ENCODE measurements around the gene B4GALNT1. TPM values are rescaled to one million over a fixed set of nuclear protein-coding genes. Genes with fewer than 3 reads are reported as not detected.

Gene B4GALNT1
- polyA plus RNA-seq, 3 donors = not detected

DNA sequence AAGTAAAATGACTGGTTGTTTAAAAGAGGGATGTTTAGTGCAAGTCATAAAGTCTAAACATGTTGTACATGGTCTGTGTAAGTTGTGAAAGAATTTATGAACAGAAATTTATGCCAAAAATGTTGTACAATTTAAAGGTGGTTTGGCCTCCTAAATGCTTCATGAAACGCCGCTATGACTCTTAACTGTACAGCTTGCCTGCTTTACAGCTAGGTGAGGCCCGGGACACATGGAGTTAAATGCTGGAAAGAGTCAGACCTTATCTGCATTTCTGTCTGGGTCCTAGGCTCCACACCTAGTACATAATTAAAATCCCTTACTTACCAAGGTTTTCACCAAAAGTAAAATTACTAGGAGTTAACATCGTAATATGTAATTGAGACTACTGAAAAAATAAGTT lies 28.4 kb upstream of the B4GALNT1 start:
- H3K36me3 Mint-ChIP-seq = no peaks in the 10 kb centered on the region
- no peak overlapping the region for H3K4me3 Mint-ChIP-seq
- intact Hi-C loops (cut with micrococcal nuclease) = no loop called here
- Histone ChIP-seq H2AFZ (ENCODE audit: insufficient read depth, low read depth, low read length, poor library complexity, severe bottlenecking) (no peak overlapping the region), H3K4me3 (replicated peaks in 1 of 3; ENCODE audit: low read depth in 2 of 3, low read length in 3 of 3) (no peak overlapping the region), H3K4me2 (replicated peaks; ENCODE audit: extremely low read depth, low read length, poor library complexity, severe bottlenecking) (no peak overlapping the region), H3K9ac (ENCODE audit: insufficient read depth, low read length, poor library complexity, severe bottlenecking) (no peak overlapping the region), H3K36me3 (replicated peaks in 1 of 2; ENCODE audit: control insufficient read depth in 1 of 2, insufficient read depth in 2 of 2, low read length in 2 of 2) (no peaks in the 10 kb centered on the region), H3K4me1 (ENCODE audit: control insufficient read depth in 1 of 2, insufficient read depth in 2 of 2, low read length in 2 of 2) (no peaks in the 10 kb centered on the region), H3K79me2 (ENCODE audit: insufficient read depth, low read length) (no peaks in the 10 kb centered on the region), H3K27me3 (ENCODE audit: control insufficient read depth in 2 of 2, insufficient read depth in 2 of 2, low read length in 2 of 2) (no peaks in the 10 kb centered on the region), H4K20me1 (ENCODE audit: insufficient read depth, low read length) (no peaks in the 10 kb centered on the region), H3K27ac (ENCODE audit: low read depth in 1 of 2, low read length in 2 of 2) (no peak overlapping the region), H3K9me3 (replicated peaks in 1 of 2; ENCODE audit: control insufficient read depth in 1 of 2, insufficient read depth in 1 of 2, low read length in 2 of 2) (peaks cover 7 to 19% of the 10 kb centered on the region in 2 donors)
- H3K9me3 Mint-ChIP-seq = peaks cover 15 to 39% (median 31%) of the 10 kb centered on the region in 7 donors
- H3K27me3 Mint-ChIP-seq (ENCODE audit: low read depth in 3 of 3) = peaks cover 3 to 12% (median 10%) of the 10 kb centered on the region in 3 donors
- WGBS (ENCODE audit: insufficient coverage) = no CpG with 5 or more reads among the region's 4 CpGs
- TF ChIP-seq CTCF (IDR thresholded peaks at IDR 0.05) = no peak
- no peaks in the 10 kb centered on the region for H3K4me1 Mint-ChIP-seq
- DNase-seq = no peak
- no peak overlapping the region for H3K27ac Mint-ChIP-seq

GRCh38 chr12:57658890-57659289 lies 25.9 kb upstream of the B4GALNT1 start:
- Histone ChIP-seq H3K79me2 (ENCODE audit: insufficient read depth, low read length) (no peaks in the 10 kb centered on the region), H3K36me3 (replicated peaks in 1 of 2; ENCODE audit: control insufficient read depth in 1 of 2, insufficient read depth in 2 of 2, low read length in 2 of 2) (no peaks in the 10 kb centered on the region), H3K4me3 (replicated peaks in 1 of 3; ENCODE audit: low read depth in 2 of 3, low read length in 3 of 3) (no peak overlapping the region), H3K27ac (ENCODE audit: low read depth in 1 of 2, low read length in 2 of 2) (no peak overlapping the region), H3K9ac (ENCODE audit: insufficient read depth, low read length, poor library complexity, severe bottlenecking) (no peak overlapping the region), H3K27me3 (ENCODE audit: control insufficient read depth in 2 of 2, insufficient read depth in 2 of 2, low read length in 2 of 2) (no peaks in the 10 kb centered on the region), H2AFZ (ENCODE audit: insufficient read depth, low read depth, low read length, poor library complexity, severe bottlenecking) (no peak overlapping the region), H4K20me1 (ENCODE audit: insufficient read depth, low read length) (no peaks in the 10 kb centered on the region), H3K4me1 (ENCODE audit: control insufficient read depth in 1 of 2, insufficient read depth in 2 of 2, low read length in 2 of 2) (no peaks in the 10 kb centered on the region), H3K9me3 (replicated peaks in 1 of 2; ENCODE audit: control insufficient read depth in 1 of 2, insufficient read depth in 1 of 2, low read length in 2 of 2) (peaks cover 14 to 18% of the 10 kb centered on the region in 2 donors), H3K4me2 (replicated peaks; ENCODE audit: extremely low read depth, low read length, poor library complexity, severe bottlenecking) (no peak overlapping the region)
- Mint-ChIP-seq H3K4me3 (no peak overlapping the region), H3K36me3 (no peaks in the 10 kb centered on the region), H3K27ac (no peak overlapping the region), H3K9me3 (peaks cover 12 to 33% (median 26%) of the 10 kb centered on the region in 7 donors), H3K27me3 (ENCODE audit: low read depth in 3 of 3) (peaks cover 0 to 13% (median 13%) of the 10 kb centered on the region in 3 donors), H3K4me1 (no peaks in the 10 kb centered on the region)
- TF ChIP-seq CTCF (IDR thresholded peaks at IDR 0.05) = no peak
- intact Hi-C loops (cut with micrococcal nuclease) = no loop called here
- 100% methylated on average over 1 of the region's 3 CpGs for WGBS (ENCODE audit: insufficient coverage)
- no peak for DNase-seq
